EH (cell line): ENCODE measurements around the gene ATMIN.

Source experiments
- DNase-seq: peaks from one replicate; pipeline ENCODE4 v3.0.0-alpha.2; 2015; ENCODE audit warnings: low read depth

The ATMIN gene

GRCh38 chr16:81067166-81067565, 31.5 kb downstream of the ATMIN start:
- DNase-seq = no peak

DNA sequence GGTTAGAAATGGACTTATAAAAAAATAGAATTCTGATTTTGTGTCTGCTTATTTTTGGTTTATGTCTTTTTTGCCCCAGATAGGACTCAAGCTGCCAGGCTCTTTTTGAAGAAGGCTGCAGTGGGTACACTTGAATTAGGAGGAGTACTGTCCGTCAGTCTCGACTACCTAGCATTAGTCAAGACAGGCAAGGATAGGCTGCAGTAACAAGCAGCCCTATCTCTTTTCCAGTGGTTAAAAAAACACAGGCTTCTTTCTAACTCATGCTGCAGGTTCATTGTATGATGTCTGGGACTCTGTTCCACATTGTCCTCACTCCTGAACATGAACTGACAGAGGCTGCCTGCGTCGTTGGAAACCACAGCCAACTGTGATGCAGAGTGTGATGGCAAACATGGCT, 33.4 kb downstream of the ATMIN start:
- no peak for DNase-seq

DNA sequence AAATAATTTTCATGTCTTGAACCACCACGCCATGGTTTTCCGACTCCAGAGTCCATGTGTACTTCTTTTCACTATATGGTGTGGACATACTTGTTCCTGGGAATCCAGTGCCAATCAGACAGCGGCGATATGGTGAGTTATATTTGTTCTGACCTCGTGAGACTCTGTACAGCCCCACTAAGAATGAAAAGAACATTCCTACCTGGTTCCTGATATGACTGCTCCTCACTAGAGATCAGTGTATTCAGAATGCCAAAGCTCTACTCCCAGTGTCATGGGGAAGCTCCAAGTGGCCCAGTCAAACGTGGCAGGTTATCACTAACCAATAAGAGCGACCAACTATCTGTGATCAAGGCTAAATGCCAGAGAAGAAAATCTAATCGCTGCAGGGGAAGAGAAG, 35.3 kb downstream of the ATMIN start:
- DNase-seq = no peak

DNA sequence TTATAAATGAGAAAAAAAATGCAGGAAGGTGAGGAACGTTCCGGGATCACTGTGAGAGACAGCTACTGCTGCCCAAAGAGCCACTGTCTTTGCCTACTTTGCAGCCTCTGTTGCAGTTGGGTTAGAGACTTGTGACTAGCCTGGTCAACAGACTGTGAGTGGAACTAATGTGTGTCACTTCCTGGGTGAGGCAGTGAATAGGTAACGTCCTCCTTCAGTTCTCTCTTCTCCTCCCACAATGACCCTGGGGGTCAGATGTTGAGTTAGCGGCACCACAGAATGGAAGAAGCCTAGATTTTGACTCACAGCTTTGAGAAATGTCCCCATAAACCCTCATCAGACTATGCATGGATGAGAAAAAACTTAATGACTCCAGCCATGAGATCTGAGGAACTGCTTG, 36.2 kb downstream of the ATMIN start:
- peak; percentile 12 for DNase-seq

GRCh38 chr16:81073560-81074330, 38.1 kb downstream of the ATMIN start:
- no peak for DNase-seq

- peak; percentile 87 for DNase-seq
Observed at GRCh38 chr16:81076566-81077075, 41.0 kb downstream of the ATMIN start.

DNA sequence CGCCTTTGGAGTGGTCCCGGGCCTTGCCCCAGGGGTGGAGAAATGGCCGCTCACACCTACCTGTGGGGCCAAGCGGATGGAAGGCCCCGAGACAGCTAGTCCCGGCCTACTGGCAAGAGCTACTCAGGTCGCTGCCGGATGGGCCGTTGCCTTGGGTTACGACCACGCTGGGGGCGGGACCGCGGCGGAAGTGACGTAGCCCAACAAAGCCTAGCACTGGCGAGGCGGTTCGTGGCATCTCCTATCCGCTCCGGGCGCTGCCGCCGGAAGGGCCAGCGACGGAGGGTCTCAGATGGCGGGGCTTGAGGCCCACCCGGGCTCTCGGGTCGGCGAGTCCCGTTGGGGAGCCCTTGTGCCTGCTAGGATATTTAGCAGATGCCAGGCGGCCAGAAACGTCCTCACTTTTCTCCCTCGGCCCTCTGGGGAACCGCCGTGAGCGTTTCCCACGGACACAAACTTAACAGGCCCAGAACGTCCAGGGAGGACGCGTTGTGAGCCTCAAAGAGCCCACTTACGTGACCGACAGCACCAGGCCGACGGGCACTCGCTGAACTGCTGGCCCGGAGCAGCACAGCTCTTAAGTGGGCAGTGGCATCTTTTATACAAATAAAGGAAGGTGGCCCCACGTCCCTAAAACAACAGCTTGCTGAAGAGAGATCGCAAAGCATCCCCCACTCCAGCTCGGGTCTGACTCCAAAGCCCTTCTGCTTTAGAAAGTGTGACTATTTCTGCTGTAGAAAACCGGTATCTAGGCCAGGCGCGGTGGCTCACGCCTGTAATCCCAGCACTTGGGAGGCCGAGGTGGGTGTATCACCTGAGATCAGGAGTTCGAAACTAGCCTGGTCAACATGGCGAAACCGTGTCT, 41.7 kb downstream of the ATMIN start, which contains the start of gene C16orf46:
C16orf46 (minus strand) TSS at position 163 of the 865 bp plus-strand sequence. CDS start 13,283 bp downstream, outside the sequence.
- peak; percentile 96 for DNase-seq

- no peak for DNase-seq
Observed at GRCh38 chr16:81080233-81080632, 44.6 kb downstream of the ATMIN start.

DNA sequence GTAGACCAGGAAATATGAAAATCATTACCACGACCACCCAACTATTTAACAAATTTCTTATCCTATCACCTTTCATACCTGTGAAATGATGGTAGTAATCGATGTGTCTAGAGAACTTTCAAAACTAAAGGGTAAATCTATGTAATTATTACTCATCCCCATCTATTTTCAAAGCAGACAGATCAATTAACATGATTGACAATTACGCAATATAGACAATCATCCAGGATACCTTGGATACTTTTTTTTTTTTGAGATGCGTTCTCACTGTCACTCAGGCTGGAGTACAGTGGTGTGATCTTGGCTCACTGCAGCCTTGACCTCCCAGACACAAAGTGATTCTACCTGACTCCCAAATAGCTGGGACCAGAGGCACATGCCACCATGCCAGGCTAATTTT, 45.4 kb downstream of the ATMIN start:
- DNase-seq = no peak

- no peak for DNase-seq
Observed at GRCh38 chr16:81088836-81089235, 53.2 kb downstream of the ATMIN start.

GRCh38 chr16:81094771-81095251, 59.2 kb downstream of the ATMIN start:
- DNase-seq = peak; percentile 13

- no peak for DNase-seq
Observed at GRCh38 chr16:81095653-81095952, 60.0 kb downstream of the ATMIN start.

DNA sequence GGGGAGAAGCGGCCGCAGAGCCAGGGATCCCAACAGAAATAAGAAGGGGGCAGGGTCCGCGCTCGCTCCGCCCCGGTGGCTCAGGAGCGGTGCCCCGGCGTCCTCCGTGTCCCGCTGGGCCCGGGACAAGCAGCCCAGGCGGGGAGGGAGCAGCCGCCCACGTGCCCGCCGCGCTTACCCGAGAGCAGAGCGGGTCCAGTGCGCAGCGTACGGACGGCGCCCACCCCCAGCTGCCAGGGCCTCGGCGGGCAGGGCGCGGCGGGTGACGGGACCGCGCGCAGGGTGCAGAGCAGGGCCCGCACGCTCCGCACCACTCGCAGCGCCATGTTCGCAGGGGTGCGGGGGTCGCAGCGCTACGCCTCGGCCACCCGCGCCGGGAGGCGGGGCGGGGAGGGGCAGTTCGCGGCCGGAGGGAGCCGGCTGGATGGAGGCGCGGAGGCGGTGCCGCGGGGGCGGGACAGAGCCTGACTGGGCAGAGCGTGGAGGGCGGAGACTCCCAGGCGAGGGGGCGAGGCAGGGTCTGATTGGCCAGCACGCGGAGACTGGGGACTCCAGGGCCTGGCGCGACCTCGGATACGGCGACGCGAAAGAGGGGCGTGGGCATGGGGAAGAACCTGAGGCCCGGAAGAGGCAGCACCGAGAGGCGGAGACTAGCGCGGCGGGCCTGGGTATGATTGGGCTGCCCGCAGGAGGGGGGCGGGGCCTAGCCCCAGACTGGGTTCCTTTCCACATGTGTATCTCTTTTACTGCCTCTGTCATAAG, 60.5 kb downstream of the ATMIN start, which contains the start of gene GCSH:
GCSH (minus strand) TSS at position 443 of the 762 bp plus-strand sequence; CDS start at position 326, 117 bp downstream.
- DNase-seq = peak; percentile 99

DNA sequence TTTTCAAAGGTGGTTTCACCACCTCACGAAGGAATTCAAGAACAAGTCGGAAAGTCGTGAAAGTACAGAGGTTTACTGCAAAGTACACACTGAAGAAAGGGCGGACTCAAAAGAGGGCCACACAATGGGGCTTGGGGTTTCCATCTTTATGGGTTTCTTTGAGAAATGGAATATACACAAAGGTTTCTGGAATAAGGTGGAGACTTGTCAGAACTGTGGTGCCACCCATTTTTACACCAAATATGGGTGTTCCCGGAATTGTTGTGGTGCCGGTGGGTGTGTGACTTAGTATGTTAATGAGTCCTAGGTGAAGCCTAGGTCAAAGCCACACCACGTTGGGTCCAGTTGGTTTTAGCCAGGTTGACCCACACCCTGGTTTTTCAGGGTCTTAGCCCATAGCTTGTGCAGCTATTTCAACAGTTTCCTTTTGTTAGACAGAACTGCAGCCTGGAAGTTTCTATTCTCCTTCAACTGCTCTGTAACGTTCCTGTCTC, 61.1 kb downstream of the ATMIN start:
- no peak for DNase-seq
